DND-41 (cell line): Measurements from ENCODE around the gene EDDM13.

Experiments used
- CTCF ChIP-seq: IDR thresholded peaks from 2 replicates; pipeline ENCODE4 v1.5.1; 2012; ENCODE audit warnings: borderline replicate concordance, low read length, moderate library complexity, mild to moderate bottlenecking; ENCODE audit not compliant: poor library complexity, severe bottlenecking; ENCODE audit errors: extremely low read depth
- EZH2 ChIP-seq: IDR thresholded peaks from 3 replicates; pipeline ENCODE4 v1.6.1; 2012; ENCODE audit warnings: borderline replicate concordance, low read depth, mild to moderate bottlenecking, moderate library complexity, low read length, inconsistent platforms; ENCODE audit not compliant: severe bottlenecking

- TF ChIP-seq CTCF, result no peak
- no peak for TF ChIP-seq EZH2
These were observed 44.2 kb downstream of the EDDM13 start for GRCh38 chr19:56316728-56317127.
